PFSK-1 (cell line): ENCODE measurements around the gene ADCK1.

Experiments used
- FOXP2 ChIP-seq: optimal IDR thresholded peaks from 2 replicates; pipeline ENCODE3; 2011; ENCODE audit warnings: borderline replicate concordance, control low read depth, inconsistent platforms; ENCODE audit not compliant: insufficient read depth; ENCODE audit errors: extremely low read length, extremely low read depth
- POLR2AphosphoS5 ChIP-seq: IDR thresholded peaks from 2 replicates; pipeline ENCODE4 v1.6.1; 2012; ENCODE audit warnings: low read depth, mild to moderate bottlenecking, control low read depth, low read length, moderate library complexity
- REST ChIP-seq, 2 experiments: IDR thresholded peaks; 2 replicates each; pipeline versions ENCODE4 v1.6.1 to v1.8.0; 2011 to 2012; ENCODE audit warnings: low read depth in 2 of 2, low read length in 2 of 2, control low read depth in 1 of 2, inconsistent platforms in 1 of 2, mild to moderate bottlenecking in 1 of 2, moderate library complexity in 1 of 2; ENCODE audit not compliant: insufficient read depth in 1 of 2
- SIN3A ChIP-seq: IDR thresholded peaks from 2 replicates; pipeline ENCODE4 v1.6.1; 2012; ENCODE audit warnings: mild to moderate bottlenecking, low read length, moderate library complexity, borderline replicate concordance; ENCODE audit not compliant: insufficient read depth
- TAF1 ChIP-seq: IDR thresholded peaks from 2 replicates; pipeline ENCODE4 v1.6.1; 2012; ENCODE audit warnings: low read length, control low read depth, borderline replicate concordance; ENCODE audit not compliant: insufficient read depth

The ADCK1 gene

DNA sequence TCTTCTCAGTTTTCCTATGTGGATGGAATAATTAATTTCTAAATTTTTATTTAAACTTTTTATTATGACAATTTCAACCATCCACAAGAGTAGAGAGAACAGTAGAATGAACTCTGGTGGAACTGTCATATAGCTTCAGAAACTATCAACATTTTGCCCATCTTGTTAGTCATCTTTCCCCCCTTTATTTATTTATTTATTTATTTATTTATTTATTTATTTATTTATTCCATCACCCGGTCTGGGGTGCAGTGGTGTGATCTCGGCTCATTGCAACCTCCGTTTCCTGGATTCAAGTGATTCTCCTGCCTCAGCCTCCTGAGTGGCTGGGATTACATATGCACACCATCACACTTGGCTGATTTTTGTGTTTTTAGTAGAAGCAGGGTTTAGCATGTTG is 23.5 kb downstream of the ADCK1 start:
- TF ChIP-seq POLR2AphosphoS5 (no peak), TAF1 (no peak), FOXP2 (no peak), REST (IDR thresholded peaks at IDR 0.05; ENCODE audit: insufficient read depth in 1 of 2, low read depth in 2 of 2, low read length in 2 of 2) (no peak), SIN3A (no peak)

GRCh38 chr14:77825895-77826519 is 26.1 kb downstream of the ADCK1 start:
- TF ChIP-seq POLR2AphosphoS5 (no peak), SIN3A (no peak), TAF1 (no peak), REST (IDR thresholded peaks at IDR 0.05; ENCODE audit: insufficient read depth in 1 of 2, low read depth in 2 of 2, low read length in 2 of 2) (no peak), FOXP2 (no peak)

DNA sequence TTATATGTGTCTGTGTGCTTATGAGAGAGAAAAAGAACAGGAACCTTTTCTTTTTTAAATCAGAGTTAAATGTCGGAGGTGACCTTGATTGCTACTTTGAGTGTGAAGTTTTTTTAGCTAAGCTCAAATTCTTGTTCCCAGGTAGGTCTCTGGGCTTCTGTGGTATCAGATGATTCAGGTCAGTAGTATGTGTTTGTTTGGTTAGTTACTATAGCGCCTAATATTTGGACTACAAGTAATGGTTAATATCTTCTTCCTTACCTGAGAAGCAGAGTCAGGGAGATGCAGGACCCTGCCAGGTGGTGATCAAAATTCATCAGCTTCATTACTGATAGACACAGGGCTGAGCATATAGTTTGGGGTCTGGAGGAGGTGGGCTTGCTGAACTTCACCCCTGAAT is 30.8 kb downstream of the ADCK1 start:
- TF ChIP-seq TAF1 = no peak
- no peak for TF ChIP-seq REST (IDR thresholded peaks at IDR 0.05; ENCODE audit: insufficient read depth in 1 of 2, low read depth in 2 of 2, low read length in 2 of 2)
- TF ChIP-seq FOXP2 = no peak
- TF ChIP-seq SIN3A = no peak
- no peak for TF ChIP-seq POLR2AphosphoS5

GRCh38 chr14:77832297-77832696 is 32.4 kb downstream of the ADCK1 start:
- TF ChIP-seq FOXP2 = no peak
- TF ChIP-seq SIN3A = no peak
- TF ChIP-seq POLR2AphosphoS5 = no peak
- TF ChIP-seq TAF1 = no peak
- TF ChIP-seq REST (IDR thresholded peaks at IDR 0.05; ENCODE audit: insufficient read depth in 1 of 2, low read depth in 2 of 2, low read length in 2 of 2) = no peak

DNA sequence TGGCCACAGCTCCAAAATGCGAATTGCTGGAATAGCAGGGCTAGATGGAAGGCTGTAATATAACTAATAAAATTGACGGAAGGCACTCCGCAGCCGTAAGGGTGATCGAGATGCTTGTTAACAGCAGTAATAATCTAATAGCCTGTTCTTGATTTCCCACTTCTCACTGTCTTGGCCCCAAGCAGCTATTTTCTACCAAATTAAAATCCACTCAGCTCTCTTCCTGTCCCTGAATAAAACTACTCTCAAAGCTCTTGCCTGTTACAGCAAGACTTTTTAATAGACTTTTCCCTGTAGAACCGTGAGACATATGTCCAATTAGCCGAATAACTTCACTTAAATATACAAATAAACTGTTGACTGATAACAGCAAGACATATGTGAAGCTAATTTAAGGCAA is 38.0 kb downstream of the ADCK1 start:
- TF ChIP-seq REST (IDR thresholded peaks at IDR 0.05; ENCODE audit: insufficient read depth in 1 of 2, low read depth in 2 of 2, low read length in 2 of 2) (no peak), POLR2AphosphoS5 (no peak), TAF1 (no peak), SIN3A (no peak), FOXP2 (no peak)
